Activated naive CD4-positive, alpha-beta T cell treated with anti-CD3 and anti-CD28 coated beads, Interleukin-2, amount 10 ng/mL, durations not matched to agents 7 days and 5 days (primary cell): ENCODE results near the gene BNC2.

Source experiments
- CTCF ChIA-PET: fragments of 350-600 bp; sonication (Branson Sonifier 250); formaldehyde crosslinking; loops from one replicate; lab custom pipeline; 2021; ENCODE audit warnings: antibody characterized with exemption; lab: Charles Lee
- DNase-seq: peaks from one replicate; pipeline ENCODE4 v3.0.0-alpha.2; 2020
- H3K27ac Mint-ChIP-seq: one replicate; pipeline ENCODE4 v1.8.0; 2021; ENCODE audit warnings: mild to moderate bottlenecking, moderate library complexity, mixed read lengths
- H3K27me3 Mint-ChIP-seq: one replicate; pipeline ENCODE4 v1.8.0; 2021; ENCODE audit warnings: mild to moderate bottlenecking, mixed read lengths
- H3K36me3 Mint-ChIP-seq: one replicate; pipeline ENCODE4 v1.8.0; 2021; ENCODE audit warnings: mixed read lengths
- H3K4me1 Mint-ChIP-seq: one replicate; pipeline ENCODE4 v1.8.0; 2021; ENCODE audit warnings: mixed read lengths
- H3K4me3 Mint-ChIP-seq: one replicate; pipeline ENCODE4 v1.8.0; 2021; ENCODE audit warnings: mild to moderate bottlenecking, moderate library complexity, mixed read lengths
- H3K9me3 Mint-ChIP-seq: one replicate; pipeline ENCODE4 v1.8.0; 2021; ENCODE audit warnings: mixed read lengths

BNC2 gene

DNA sequence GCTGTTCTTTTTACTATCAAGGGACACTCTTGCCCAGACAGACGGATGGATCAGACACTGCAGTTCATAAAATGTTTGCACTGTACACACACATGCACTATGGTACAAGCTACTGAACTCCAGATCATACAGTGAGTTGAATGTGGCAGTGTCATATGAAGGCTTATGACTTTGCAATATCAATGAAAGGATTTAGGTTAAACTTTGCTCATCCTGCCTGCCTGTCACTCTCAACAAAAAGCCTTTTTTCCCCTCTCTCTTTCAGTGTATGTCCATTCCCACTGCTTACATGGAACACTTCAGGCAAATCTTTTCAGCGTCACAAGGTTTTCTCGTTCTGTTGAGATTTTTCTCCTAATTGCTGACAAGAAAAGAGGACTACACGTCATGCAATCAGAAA lies 97.4 kb downstream of the BNC2 start:
- H3K4me3 Mint-ChIP-seq: no peak overlapping the region
- CTCF ChIA-PET: no interaction called here
- no peaks in the 10 kb centered on the region for H3K27me3 Mint-ChIP-seq
- no peak overlapping the region for H3K27ac Mint-ChIP-seq
- H3K36me3 Mint-ChIP-seq: no peaks in the 10 kb centered on the region
- H3K4me1 Mint-ChIP-seq: no peaks in the 10 kb centered on the region
- H3K9me3 Mint-ChIP-seq: peaks cover 6% of the 10 kb centered on the region
- DNase-seq: no peak

- no peak for DNase-seq
- H3K9me3 Mint-ChIP-seq: peaks cover 6% of the 10 kb centered on the region
- CTCF ChIA-PET: no interaction called here
- no peaks in the 10 kb centered on the region for H3K36me3 Mint-ChIP-seq
- no peak overlapping the region for H3K27ac Mint-ChIP-seq
- H3K4me1 Mint-ChIP-seq: no peaks in the 10 kb centered on the region
- H3K4me3 Mint-ChIP-seq: no peak overlapping the region
- H3K27me3 Mint-ChIP-seq: no peaks in the 10 kb centered on the region
Measured at GRCh38 chr9:16771356-16771755, 99.1 kb downstream of the BNC2 start.

DNA sequence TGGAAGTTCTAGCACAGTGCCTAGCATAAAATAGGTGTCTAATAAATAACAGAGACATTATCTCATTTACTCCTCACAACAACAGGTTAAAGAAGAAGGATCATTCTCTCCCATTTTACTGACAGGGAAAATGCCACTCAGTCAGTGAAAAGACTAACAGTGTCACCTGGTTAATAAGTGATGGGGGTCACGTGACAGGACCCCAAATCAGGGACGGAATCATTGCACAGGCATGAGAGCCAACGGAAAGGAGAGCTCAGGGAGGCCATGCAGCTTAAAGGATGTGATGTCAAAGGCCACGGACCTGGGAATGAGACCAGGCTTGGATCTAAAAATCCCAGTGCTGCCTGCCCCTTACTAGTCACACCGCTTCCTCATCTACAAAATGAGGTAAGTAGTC lies 101.2 kb downstream of the BNC2 start:
- no peak for DNase-seq
- CTCF ChIA-PET: no interaction called here
- H3K27ac Mint-ChIP-seq: no peak overlapping the region
- no peaks in the 10 kb centered on the region for H3K27me3 Mint-ChIP-seq
- H3K4me3 Mint-ChIP-seq: no peak overlapping the region
- no peaks in the 10 kb centered on the region for H3K4me1 Mint-ChIP-seq
- peaks cover 6% of the 10 kb centered on the region for H3K9me3 Mint-ChIP-seq
- H3K36me3 Mint-ChIP-seq: no peaks in the 10 kb centered on the region

DNA sequence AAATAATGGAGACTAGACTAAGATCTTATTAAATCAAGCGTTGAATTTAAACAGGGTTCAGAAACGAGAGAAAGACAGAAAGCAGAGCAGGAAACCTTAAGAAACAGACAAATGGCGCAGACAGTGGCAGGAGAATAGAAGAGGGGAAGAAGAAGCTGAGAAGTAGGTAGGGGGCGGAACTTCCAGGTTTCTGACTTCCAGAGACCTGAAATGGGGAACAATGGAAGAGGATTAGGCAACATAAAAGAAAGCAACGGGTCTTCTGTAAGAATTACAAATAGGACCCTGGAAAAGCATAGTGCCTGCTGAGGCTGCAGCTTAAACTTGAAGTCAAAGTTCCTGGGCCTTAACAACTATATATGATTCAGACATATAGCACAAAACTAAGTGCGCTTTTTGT lies 101.7 kb downstream of the BNC2 start:
- DNase-seq: no peak
- CTCF ChIA-PET: no interaction called here
- Mint-ChIP-seq H3K9me3 (peaks cover 6% of the 10 kb centered on the region), H3K4me3 (no peak overlapping the region), H3K27ac (no peak overlapping the region), H3K36me3 (no peaks in the 10 kb centered on the region), H3K27me3 (no peaks in the 10 kb centered on the region), H3K4me1 (no peaks in the 10 kb centered on the region)

- no peaks in the 10 kb centered on the region for H3K36me3 Mint-ChIP-seq
- no peak overlapping the region for H3K4me3 Mint-ChIP-seq
- no peak overlapping the region for H3K27ac Mint-ChIP-seq
- H3K27me3 Mint-ChIP-seq: no peaks in the 10 kb centered on the region
- peaks cover 6% of the 10 kb centered on the region for H3K9me3 Mint-ChIP-seq
- CTCF ChIA-PET: no interaction called here
- DNase-seq: no peak
- H3K4me1 Mint-ChIP-seq: no peaks in the 10 kb centered on the region
Measured at GRCh38 chr9:16767366-16767765, 103.1 kb downstream of the BNC2 start.

- Mint-ChIP-seq H3K27ac (no peak overlapping the region), H3K4me3 (no peak overlapping the region), H3K27me3 (no peaks in the 10 kb centered on the region), H3K36me3 (no peaks in the 10 kb centered on the region), H3K4me1 (no peaks in the 10 kb centered on the region), H3K9me3 (peaks cover 5% of the 10 kb centered on the region)
- no peak for DNase-seq
- CTCF ChIA-PET: no interaction called here
Measured at GRCh38 chr9:16763946-16764345, 106.5 kb downstream of the BNC2 start.

GRCh38 chr9:16755467-16756160 lies 114.9 kb downstream of the BNC2 start:
- CTCF ChIA-PET: no interaction called here
- H3K36me3 Mint-ChIP-seq: no peaks in the 10 kb centered on the region

GRCh38 chr9:16754662-16755061 lies 115.8 kb downstream of the BNC2 start:
- CTCF ChIA-PET: no interaction called here
- no peaks in the 10 kb centered on the region for H3K4me1 Mint-ChIP-seq
- no peaks in the 10 kb centered on the region for H3K36me3 Mint-ChIP-seq
- no peaks in the 10 kb centered on the region for H3K27me3 Mint-ChIP-seq
- DNase-seq: no peak
- H3K4me3 Mint-ChIP-seq: no peak overlapping the region
- H3K27ac Mint-ChIP-seq: no peak overlapping the region
- H3K9me3 Mint-ChIP-seq: peaks cover 7% of the 10 kb centered on the region

More at GRCh38 chr9:16755467-16756160, 114.9 kb downstream of the BNC2 start:
- DNase-seq: no peak
- no peaks in the 10 kb centered on the region for H3K27me3 Mint-ChIP-seq
- H3K4me1 Mint-ChIP-seq: no peaks in the 10 kb centered on the region
- H3K9me3 Mint-ChIP-seq: peaks cover 7% of the 10 kb centered on the region
- H3K27ac Mint-ChIP-seq: no peak overlapping the region
- H3K4me3 Mint-ChIP-seq: no peak overlapping the region

- no peak for DNase-seq
- CTCF ChIA-PET: no interaction called here
- H3K27ac Mint-ChIP-seq: no peak overlapping the region
- H3K36me3 Mint-ChIP-seq: no peaks in the 10 kb centered on the region
- no peak overlapping the region for H3K4me3 Mint-ChIP-seq
- H3K27me3 Mint-ChIP-seq: no peaks in the 10 kb centered on the region
- no peaks in the 10 kb centered on the region for H3K4me1 Mint-ChIP-seq
- peaks cover 7% of the 10 kb centered on the region for H3K9me3 Mint-ChIP-seq
Measured at GRCh38 chr9:16753256-16753655, 117.2 kb downstream of the BNC2 start.

GRCh38 chr9:16752601-16753000 lies 117.9 kb downstream of the BNC2 start:
- no peaks in the 10 kb centered on the region for H3K36me3 Mint-ChIP-seq
- CTCF ChIA-PET: no interaction called here
- no peaks in the 10 kb centered on the region for H3K4me1 Mint-ChIP-seq
- H3K27me3 Mint-ChIP-seq: no peaks in the 10 kb centered on the region
- peaks cover 7% of the 10 kb centered on the region for H3K9me3 Mint-ChIP-seq
- no peak for DNase-seq
- no peak overlapping the region for H3K27ac Mint-ChIP-seq
- no peak overlapping the region for H3K4me3 Mint-ChIP-seq

DNA sequence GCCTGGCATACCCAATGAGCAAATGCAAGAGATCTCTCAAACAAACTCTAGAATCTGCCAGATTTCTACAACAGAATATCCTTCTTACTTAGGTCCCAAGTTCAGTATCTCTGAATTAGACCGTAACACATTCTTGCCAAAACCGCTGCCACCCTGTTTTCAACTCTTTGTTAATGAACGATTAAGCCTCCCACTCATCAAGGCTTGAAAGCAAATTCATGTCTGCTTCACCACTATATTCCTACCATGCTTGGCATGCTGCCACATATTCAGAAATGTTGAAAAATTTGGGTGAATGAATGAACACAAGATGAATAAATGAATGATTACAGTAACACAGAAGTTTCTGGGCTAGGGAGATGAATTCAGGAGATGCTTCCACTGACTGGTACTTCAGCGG lies 119.9 kb downstream of the BNC2 start:
- Mint-ChIP-seq H3K4me3 (no peak overlapping the region), H3K27me3 (no peaks in the 10 kb centered on the region), H3K27ac (no peak overlapping the region), H3K4me1 (no peaks in the 10 kb centered on the region), H3K36me3 (no peaks in the 10 kb centered on the region), H3K9me3 (peaks cover 7% of the 10 kb centered on the region)
- DNase-seq: no peak
- CTCF ChIA-PET: no interaction called here

- CTCF ChIA-PET: no interaction called here
- DNase-seq: no peak
- no peaks in the 10 kb centered on the region for H3K4me1 Mint-ChIP-seq
- H3K27ac Mint-ChIP-seq: no peak overlapping the region
- no peak overlapping the region for H3K4me3 Mint-ChIP-seq
- peaks cover 4% of the 10 kb centered on the region for H3K9me3 Mint-ChIP-seq
- no peaks in the 10 kb centered on the region for H3K27me3 Mint-ChIP-seq
- no peaks in the 10 kb centered on the region for H3K36me3 Mint-ChIP-seq
Measured at GRCh38 chr9:16745359-16745758, 125.1 kb downstream of the BNC2 start.

DNA sequence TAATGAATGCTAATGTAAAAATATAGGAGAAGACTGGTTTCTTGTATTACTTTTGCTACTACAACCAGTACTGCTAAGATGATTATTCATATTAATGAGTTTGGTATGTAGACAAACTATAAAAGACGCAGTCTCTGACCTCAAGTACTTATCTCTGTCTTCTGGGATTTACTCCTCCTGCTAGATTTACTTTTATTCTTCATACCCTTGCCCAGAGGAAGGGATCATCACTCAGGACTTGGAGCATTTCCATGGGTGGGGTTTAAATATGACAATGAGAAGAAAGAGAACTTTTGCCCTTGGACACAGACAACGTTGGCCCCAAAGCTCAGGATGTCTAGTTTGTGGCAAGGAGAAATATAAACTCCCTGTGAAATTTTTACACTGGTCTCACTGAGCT lies 126.1 kb downstream of the BNC2 start:
- Mint-ChIP-seq H3K27ac (no peak overlapping the region), H3K36me3 (no peaks in the 10 kb centered on the region), H3K4me1 (no peaks in the 10 kb centered on the region), H3K27me3 (no peaks in the 10 kb centered on the region), H3K4me3 (no peak overlapping the region), H3K9me3 (peaks cover 9% of the 10 kb centered on the region)
- no peak for DNase-seq
- CTCF ChIA-PET: no interaction called here

GRCh38 chr9:16743375-16743774 lies 127.1 kb downstream of the BNC2 start:
- Mint-ChIP-seq H3K27ac (no peak overlapping the region), H3K27me3 (no peaks in the 10 kb centered on the region)

GRCh38 chr9:16735001-16735400 lies 135.5 kb downstream of the BNC2 start:
- Mint-ChIP-seq H3K9me3 (peaks cover 5% of the 10 kb centered on the region), H3K4me1 (no peaks in the 10 kb centered on the region), H3K27me3 (no peaks in the 10 kb centered on the region), H3K27ac (no peak overlapping the region), H3K4me3 (no peak overlapping the region), H3K36me3 (no peaks in the 10 kb centered on the region)
- DNase-seq: no peak
- CTCF ChIA-PET: no interaction called here

More at GRCh38 chr9:16743375-16743774, 127.1 kb downstream of the BNC2 start:
- Mint-ChIP-seq H3K4me1 (no peaks in the 10 kb centered on the region), H3K9me3 (peaks cover 9% of the 10 kb centered on the region), H3K36me3 (no peaks in the 10 kb centered on the region), H3K4me3 (no peak overlapping the region)
- CTCF ChIA-PET: no interaction called here
- DNase-seq: no peak
